K562 (cell line): ENCODE data around the gene IZUMO4. TPM values are rescaled to one million over a fixed set of nuclear protein-coding genes. Genes with fewer than 3 reads are reported as not detected.

Experiments
- ATAC-seq: fragments of 200-7000 bp; cut with Tn5 transposase; 3 replicates; pipeline ENCODE4 v1.9.1; 2020; ENCODE audit warnings: moderate library complexity
- BruUV-seq: library from RNA; stranded (reverse); fragments of 400-500 nt; replicated peaks from 2 replicates; lab custom pipeline; 2021; lab: Mats Ljungman, UMichigan
- CTCF ChIA-PET: fragments of 300-600 bp; formaldehyde crosslinking; extraction: SDS; loops from one replicate; lab custom pipeline; 2021; ENCODE audit warnings: low intra/inter-chr PET ratio; lab: Yijun Ruan, JAX
- POLR2A ChIA-PET: fragments of 300-600, 350-650 bp; sonication (Branson Sonifier 250); formaldehyde crosslinking; extraction: SDS; loops from one replicate; lab custom pipeline; 2021; ENCODE audit warnings: antibody characterized with exemption, inconsistent platforms; lab: Yijun Ruan, JAX
- DNase-seq, 4 experiments: peaks; one replicate each; pipeline versions ENCODE4 v3.0.0 to v3.0.0-alpha.2; 2011 to 2018; ENCODE audit warnings: low spot score in 3 of 4, mixed read lengths in 3 of 4; ENCODE audit errors: extremely low read depth in 1 of 4
- FAIRE-seq: peaks from 2 replicates; lab custom pipeline; 2011; peaks lifted over from hg19 to GRCh38; lab: Jason Lieb, UNC
- H2AFZ ChIP-seq: 2 replicates; pipeline ENCODE4 v1.6.0; 2011; ENCODE audit warnings: low read depth, low read length, control low read depth, inconsistent platforms
- H3K27ac ChIP-seq: fragments of 200-600 bp; 3 replicates; pipeline ENCODE4 v1.8.0; 2011; ENCODE audit warnings: low read depth, mild to moderate bottlenecking, control low read depth, inconsistent platforms, low read length, moderate library complexity, mixed read lengths; ENCODE audit errors: extremely low read depth
- H3K27me3 ChIP-seq, 2 experiments: fragments of 300-600 bp in 1 of 2; 2 replicates in 1 of 2; 3 replicates in 1 of 2; pipeline versions ENCODE4 v1.6.0 to v1.8.0; 2011; ENCODE audit warnings: inconsistent platforms in 2 of 2, low read length in 2 of 2, mild to moderate bottlenecking in 1 of 2, mixed read lengths in 1 of 2, moderate library complexity in 1 of 2; ENCODE audit not compliant: control insufficient read depth in 2 of 2, insufficient read depth in 2 of 2
- H3K36me3 ChIP-seq: fragments of 300-600 bp; 3 replicates; pipeline ENCODE4 v1.8.0; 2011; ENCODE audit warnings: mild to moderate bottlenecking, low read length, inconsistent platforms; ENCODE audit not compliant: control insufficient read depth, insufficient read depth
- H3K4me1 ChIP-seq, 2 experiments: fragments of 200-600 bp in 1 of 2; replicated peaks in 1 of 2; 2 replicates in 1 of 2; 3 replicates in 1 of 2; pipeline versions ENCODE4 v1.5.1 to v1.8.0; 2011; ENCODE audit warnings: inconsistent platforms in 2 of 2, low read length in 2 of 2, mild to moderate bottlenecking in 1 of 2, mixed read lengths in 1 of 2, moderate library complexity in 1 of 2; ENCODE audit not compliant: control insufficient read depth in 2 of 2, insufficient read depth in 2 of 2
- H3K4me2 ChIP-seq: 2 replicates; pipeline ENCODE4 v1.6.1; 2011; ENCODE audit warnings: low read length, control low read depth, inconsistent platforms, mixed read lengths; ENCODE audit not compliant: insufficient read depth
- H3K4me3 ChIP-seq: fragments of 200-600 bp; sonication (generic), shearing (Covaris generic); 2 replicates; pipeline ENCODE4 v1.5.1; 2016; ENCODE audit warnings: control low read depth, inconsistent platforms
- H3K79me2 ChIP-seq: fragments of 200-600 bp; 3 replicates; pipeline ENCODE4 v1.8.0; 2011; ENCODE audit warnings: low read length, inconsistent platforms; ENCODE audit not compliant: control insufficient read depth, insufficient read depth
- H3K9ac ChIP-seq, 2 experiments: 2 replicates each; pipeline versions ENCODE4 v1.6.0 to v1.6.1; 2011; ENCODE audit warnings: low read depth in 2 of 2, low read length in 2 of 2, control low read depth in 1 of 2, inconsistent platforms in 1 of 2, mild to moderate bottlenecking in 1 of 2, mixed read lengths in 1 of 2; ENCODE audit not compliant: insufficient read depth in 1 of 2
- H3K9me1 ChIP-seq: one replicate; pipeline ENCODE4 v1.6.0; 2011; ENCODE audit warnings: inconsistent platforms, mild to moderate bottlenecking, low read length, moderate library complexity; ENCODE audit not compliant: control insufficient read depth, insufficient read depth
- H3K9me3 ChIP-seq: replicated peaks from 2 replicates; pipeline ENCODE4 v1.5.1; 2011; ENCODE audit warnings: low read depth, low read length, inconsistent platforms; ENCODE audit not compliant: control insufficient read depth, insufficient read depth
- H4K20me1 ChIP-seq: replicated peaks from 2 replicates; pipeline ENCODE4 v1.6.1; 2011; ENCODE audit warnings: low read length, inconsistent platforms, mixed read lengths; ENCODE audit not compliant: control insufficient read depth, insufficient read depth
- ETV1 ChIP-seq: fragments of 450-650 bp; conservative IDR thresholded peaks from 2 replicates; pipeline ENCODE4 v1.6.1; 2016; ENCODE audit warnings: missing genetic modification characterization, control low read depth, low read depth, missing compliant biosample characterization
- NFE2 ChIP-seq: IDR thresholded peaks from 2 replicates; pipeline ENCODE4 v1.6.1; 2014; ENCODE audit warnings: antibody characterized with exemption, low read depth
- POLR2AphosphoS2 ChIP-seq: IDR thresholded peaks from 2 replicates; pipeline ENCODE4 v1.6.1; 2012; ENCODE audit warnings: low read length, improper control_type of control experiment
- RBM14 ChIP-seq: fragments of 200-400 bp; formaldehyde crosslinking; IDR thresholded peaks from 2 replicates; pipeline ENCODE4 v1.6.1; 2018; ENCODE audit warnings: low read depth, mild to moderate bottlenecking, low read length, moderate library complexity, borderline replicate concordance; ENCODE audit not compliant: insufficient read depth
- SMC3 ChIP-seq: conservative IDR thresholded peaks from 2 replicates; pipeline ENCODE4 v1.6.1; 2011; ENCODE audit warnings: low read depth, low read length, improper control_type of control experiment; ENCODE audit not compliant: insufficient read depth
- ZFP91 ChIP-seq: sonication (generic); formaldehyde crosslinking; IDR thresholded peaks from 2 replicates; pipeline ENCODE4 v1.8.0; 2022; ENCODE audit warnings: mild to moderate bottlenecking, missing genetic modification reagents
- WGBS: fragments of 100-300 bp; shearing (Covaris generic); methylation state at CpG from one replicate; pipeline ENCODE4 v1.1.6; 2016; ENCODE audit warnings: low coverage, mixed read lengths; ENCODE audit not compliant: insufficient coverage; ENCODE audit errors: missing lambda C conversion rate; 5-methylcytosine and 5-hydroxymethylcytosine counted together
- in situ Hi-C: fragments of 300-500 bp; cut with MboI; formaldehyde crosslinking; loops from 4 replicates; pipeline ENCODE4 v1.15.0; 2018; ENCODE audit warnings: inconsistent platforms, mixed read lengths
- intact Hi-C: fragments of 100-400 bp; cut with micrococcal nuclease; formaldehyde crosslinking; loops from 2 replicates; pipeline ENCODE4 v1.14.2; 2022
- polyA plus RNA-seq, 8 experiments: library from polyadenylated mRNA; depleted of rRNA in 4 of 8; stranded (reverse) in 5 of 8; unstranded in 3 of 8; fragments of >200 nt; fragmentation: Nextera tagmentation in 2 of 8; fragmentation: Illumina TruSeq in 1 of 8; extraction: Ambion mirVana in 2 of 8; extraction: Trizol in 1 of 8; gene quantifications; 2 replicates each; pipeline versions ENCODE4 v1.2.1 to v1.2.3, GENCODE V29; 2011 to 2014; ENCODE audit warnings: inconsistent platforms in 1 of 8, missing spikeins in 1 of 8
- total RNA-seq, 7 experiments: library from RNA; depleted of rRNA in 6 of 7; stranded (reverse); fragments of >200 nt in 6 of 7; fragmentation: Illumina TruSeq in 2 of 7; extraction: Trizol in 2 of 7; gene quantifications; 2 replicates each; pipeline versions ENCODE4 v1.2.1 to v1.2.3, GENCODE V29; 2011 to 2021; ENCODE audit warnings: low replicate concordance in 1 of 7
- TF ChIP-seq, protein P1 (sequence below): fragments of 250-450 bp; sonication (Bioruptor Pico); IDR thresholded peaks from 2 replicates; pipeline ENCODE4 v1.4.0; 2020; ENCODE audit warnings: mild to moderate bottlenecking
- TF ChIP-seq, protein P2 (sequence below): fragments of 250-450 bp; sonication (Bioruptor Pico); IDR thresholded peaks from 2 replicates; pipeline ENCODE4 v1.5.0; 2021; ENCODE audit warnings: mild to moderate bottlenecking, borderline replicate concordance
- TF ChIP-seq, protein P3 (sequence below), 2 experiments: fragments of 450-650 bp; conservative IDR thresholded peaks; 2 replicates each; pipeline ENCODE4 v1.6.1; 2017; ENCODE audit warnings: mild to moderate bottlenecking in 2 of 2, moderate library complexity in 2 of 2
- TF ChIP-seq, protein P4 (sequence below): fragments of 250-450 bp; sonication (Bioruptor Pico); IDR thresholded peaks from 2 replicates; pipeline ENCODE4 v1.5.0; 2020; ENCODE audit warnings: mild to moderate bottlenecking

The IZUMO4 gene
- total and polyA plus RNA-seq, 9 of the 15 experiments (the other 6 are each of a cell fraction or from before 2014, with no cell fraction given) = 0.07 to 3.9 (median 1.2) TPM

DNA sequence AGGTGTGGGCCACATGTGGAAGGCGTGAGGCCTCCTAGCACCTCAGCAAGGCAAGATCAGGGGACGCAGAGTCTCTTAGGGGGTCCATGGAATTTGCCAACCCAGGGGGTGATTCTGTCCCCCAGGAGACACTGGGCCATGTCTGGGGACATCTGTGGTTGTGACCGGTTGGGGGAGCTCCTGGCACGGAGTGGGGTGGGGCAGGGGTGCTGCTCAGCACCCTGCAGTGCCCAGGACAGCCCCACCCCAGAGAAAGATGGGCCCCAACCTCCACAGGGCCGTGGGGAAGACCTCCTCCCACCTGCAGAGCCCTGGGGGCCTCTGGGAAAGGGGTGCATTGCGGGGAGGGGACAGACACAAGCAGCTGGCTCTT, 49.7 kb upstream of the IZUMO4 start:
- DNase-seq (no peak), ATAC-seq (no peak; the same call in 2 of the 3 replicates), FAIRE-seq (no peak)
- no TSS peak for BruUV-seq
- TF ChIP-seq, protein P1, sequence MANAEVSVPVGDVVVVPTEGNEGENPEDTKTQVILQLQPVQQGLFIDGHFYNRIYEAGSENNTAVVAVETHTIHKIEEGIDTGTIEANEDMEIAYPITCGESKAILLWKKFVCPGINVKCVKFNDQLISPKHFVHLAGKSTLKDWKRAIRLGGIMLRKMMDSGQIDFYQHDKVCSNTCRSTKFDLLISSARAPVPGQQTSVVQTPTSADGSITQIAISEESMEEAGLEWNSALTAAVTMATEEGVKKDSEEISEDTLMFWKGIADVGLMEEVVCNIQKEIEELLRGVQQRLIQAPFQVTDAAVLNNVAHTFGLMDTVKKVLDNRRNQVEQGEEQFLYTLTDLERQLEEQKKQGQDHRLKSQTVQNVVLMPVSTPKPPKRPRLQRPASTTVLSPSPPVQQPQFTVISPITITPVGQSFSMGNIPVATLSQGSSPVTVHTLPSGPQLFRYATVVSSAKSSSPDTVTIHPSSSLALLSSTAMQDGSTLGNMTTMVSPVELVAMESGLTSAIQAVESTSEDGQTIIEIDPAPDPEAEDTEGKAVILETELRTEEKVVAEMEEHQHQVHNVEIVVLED (CRISPR knock-in tag) = no peak
- TF ChIP-seq NFE2 = no peak
- TF ChIP-seq ZFP91 (CRISPR knock-in tag) = no peak
- TF ChIP-seq RBM14 = no peak
- TF ChIP-seq SMC3 = no peak
- TF ChIP-seq, protein P2, sequence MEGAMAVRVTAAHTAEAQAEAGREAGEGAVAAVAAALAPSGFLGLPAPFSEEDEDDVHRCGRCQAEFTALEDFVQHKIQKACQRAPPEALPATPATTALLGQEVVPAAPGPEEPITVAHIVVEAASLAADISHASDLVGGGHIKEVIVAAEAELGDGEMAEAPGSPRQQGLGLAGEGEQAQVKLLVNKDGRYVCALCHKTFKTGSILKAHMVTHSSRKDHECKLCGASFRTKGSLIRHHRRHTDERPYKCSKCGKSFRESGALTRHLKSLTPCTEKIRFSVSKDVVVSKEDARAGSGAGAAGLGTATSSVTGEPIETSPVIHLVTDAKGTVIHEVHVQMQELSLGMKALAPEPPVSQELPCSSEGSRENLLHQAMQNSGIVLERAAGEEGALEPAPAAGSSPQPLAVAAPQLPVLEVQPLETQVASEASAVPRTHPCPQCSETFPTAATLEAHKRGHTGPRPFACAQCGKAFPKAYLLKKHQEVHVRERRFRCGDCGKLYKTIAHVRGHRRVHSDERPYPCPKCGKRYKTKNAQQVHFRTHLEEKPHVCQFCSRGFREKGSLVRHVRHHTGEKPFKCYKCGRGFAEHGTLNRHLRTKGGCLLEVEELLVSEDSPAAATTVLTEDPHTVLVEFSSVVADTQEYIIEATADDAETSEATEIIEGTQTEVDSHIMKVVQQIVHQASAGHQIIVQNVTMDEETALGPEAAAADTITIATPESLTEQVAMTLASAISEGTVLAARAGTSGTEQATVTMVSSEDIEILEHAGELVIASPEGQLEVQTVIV (CRISPR knock-in tag) = no peak
- TF ChIP-seq, protein P3, sequence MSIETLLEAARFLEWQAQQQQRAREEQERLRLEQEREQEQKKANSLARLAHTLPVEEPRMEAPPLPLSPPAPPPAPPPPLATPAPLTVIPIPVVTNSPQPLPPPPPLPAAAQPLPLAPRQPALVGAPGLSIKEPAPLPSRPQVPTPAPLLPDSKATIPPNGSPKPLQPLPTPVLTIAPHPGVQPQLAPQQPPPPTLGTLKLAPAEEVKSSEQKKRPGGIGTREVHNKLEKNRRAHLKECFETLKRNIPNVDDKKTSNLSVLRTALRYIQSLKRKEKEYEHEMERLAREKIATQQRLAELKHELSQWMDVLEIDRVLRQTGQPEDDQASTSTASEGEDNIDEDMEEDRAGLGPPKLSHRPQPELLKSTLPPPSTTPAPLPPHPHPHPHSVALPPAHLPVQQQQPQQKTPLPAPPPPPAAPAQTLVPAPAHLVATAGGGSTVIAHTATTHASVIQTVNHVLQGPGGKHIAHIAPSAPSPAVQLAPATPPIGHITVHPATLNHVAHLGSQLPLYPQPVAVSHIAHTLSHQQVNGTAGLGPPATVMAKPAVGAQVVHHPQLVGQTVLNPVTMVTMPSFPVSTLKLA (conservative IDR thresholded peaks at IDR 0.05) = no peak
- TF ChIP-seq, protein P4, sequence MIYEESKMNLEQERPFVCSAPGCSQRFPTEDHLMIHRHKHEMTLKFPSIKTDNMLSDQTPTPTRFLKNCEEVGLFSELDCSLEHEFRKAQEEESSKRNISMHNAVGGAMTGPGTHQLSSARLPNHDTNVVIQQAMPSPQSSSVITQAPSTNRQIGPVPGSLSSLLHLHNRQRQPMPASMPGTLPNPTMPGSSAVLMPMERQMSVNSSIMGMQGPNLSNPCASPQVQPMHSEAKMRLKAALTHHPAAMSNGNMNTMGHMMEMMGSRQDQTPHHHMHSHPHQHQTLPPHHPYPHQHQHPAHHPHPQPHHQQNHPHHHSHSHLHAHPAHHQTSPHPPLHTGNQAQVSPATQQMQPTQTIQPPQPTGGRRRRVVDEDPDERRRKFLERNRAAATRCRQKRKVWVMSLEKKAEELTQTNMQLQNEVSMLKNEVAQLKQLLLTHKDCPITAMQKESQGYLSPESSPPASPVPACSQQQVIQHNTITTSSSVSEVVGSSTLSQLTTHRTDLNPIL (CRISPR knock-in tag) = no peak
- no peak for TF ChIP-seq ETV1 (tag)
- no peak for TF ChIP-seq POLR2AphosphoS2
- Histone ChIP-seq H3K9me3 (no peaks in the 10 kb centered on the region), H3K9me1 (peaks cover 7% of the 10 kb centered on the region), H3K4me1 (peaks cover 30 to 89% of the 10 kb centered on the region in 2 experiments), H3K79me2 (peaks cover 47% of the 10 kb centered on the region), H3K4me3 (no peak overlapping the region), H3K4me2 (no peak overlapping the region), H3K36me3 (peaks cover 74% of the 10 kb centered on the region; the same call in 2 of the 3 replicates), H3K9ac (peak overlapping the region in 1 of 2 experiments; percentile 99; a peak in 3 of 4 replicates), H3K27ac (no peak overlapping the region), H2AFZ (no peak overlapping the region), H4K20me1 (peaks cover 34% of the 10 kb centered on the region), H3K27me3 (no peaks in the 10 kb centered on the region)
- 79% methylated on average over 5 of the region's 6 CpGs for WGBS
- ChIA-PET CTCF (no interaction called here), POLR2A (interaction anchor here (0.9 to 5.5 kb wide), 4 partner anchors 9 to 149 kb away, joined by 4 to 72 read pairs (median 10); no protein-coding TSS in a partner anchor)
- in situ Hi-C loops (no loop called here), intact Hi-C loops (no loop called here)
